ENCODE measurements around the gene DNAAF8. TPM values are rescaled to one million over a fixed set of nuclear protein-coding genes. Genes with fewer than 3 reads are reported as not detected.

DNAAF8 gene
- total and polyA plus RNA-seq, 2 donors (not counting 3 experiments of a cell fraction or from before 2014, with no cell fraction given) = 0.58 to 1.0 TPM

- BruUV-seq (replicated peaks) = no TSS peak
- CTCF ChIA-PET = interaction anchor here (1.5 kb wide), 1 partner anchor 10 kb away, joined by 3 read pairs; no protein-coding TSS in a partner anchor
- dilution Hi-C loops (cut with MboI; ENCODE audit: extremely low pct_ligation_motif_present, low sequenced_read_pairs) = no loop called here
- intact Hi-C loops (cut with micrococcal nuclease) = no loop called here
- Histone ChIP-seq H3K36me3 (ENCODE audit: control insufficient read depth in 2 of 2, extremely low read depth in 1 of 2, insufficient read depth in 2 of 2, low read length in 2 of 2) (peaks cover 4 to 56% of the 10 kb centered on the region in 2 experiments), H4K20me1 (replicated peaks; ENCODE audit: control insufficient read depth, extremely low read depth, insufficient read depth, low read length) (no peaks in the 10 kb centered on the region), H3K9me3 (replicated peaks; ENCODE audit: control insufficient read depth, insufficient read depth, low read length) (no peaks in the 10 kb centered on the region), H2AFZ (ENCODE audit: low read depth, low read length) (no peak overlapping the region), H3K27me3 (ENCODE audit: control insufficient read depth in 2 of 2, insufficient read depth in 2 of 2, low read length in 2 of 2) (no peaks in the 10 kb centered on the region), H3K4me1 (ENCODE audit: control insufficient read depth, extremely low read depth, insufficient read depth, low read length) (no peaks in the 10 kb centered on the region), H3K79me2 (ENCODE audit: control insufficient read depth, insufficient read depth, low read length) (no peaks in the 10 kb centered on the region), H3K4me2 (ENCODE audit: insufficient read depth, low read length) (no peak overlapping the region), H3K4me3 (replicated peaks in 1 of 3; ENCODE audit: insufficient read depth in 1 of 3, low read depth in 1 of 3, low read length in 3 of 3) (no peak overlapping the region), H3K27ac (ENCODE audit: insufficient read depth, low read depth, low read length) (no peak overlapping the region), H3K9me1 (replicated peaks; ENCODE audit: control insufficient read depth, extremely low read depth, insufficient read depth, low read length) (no peaks in the 10 kb centered on the region), H3K9ac (replicated peaks; ENCODE audit: extremely low read depth, insufficient read depth, low read length) (no peak overlapping the region)
- DNase-seq (ENCODE audit: low read depth, low spot score) = no peak
- TF ChIP-seq JUN (IDR thresholded peaks at IDR 0.05; ENCODE audit: borderline replicate concordance, insufficient read depth, insufficient read length, low read depth) = no peak
- TF ChIP-seq CTCF (IDR thresholded peaks at IDR 0.05; ENCODE audit: extremely low read depth in 1 of 2, insufficient read depth in 1 of 2, low read depth in 1 of 2, low read length in 2 of 2) = no peak
- TF ChIP-seq POLR2AphosphoS5 (IDR thresholded peaks at IDR 0.05; ENCODE audit: insufficient read depth, low read depth, low read length) = no peak
- TF ChIP-seq FOS (IDR thresholded peaks at IDR 0.05; ENCODE audit: borderline replicate concordance, insufficient read depth, low read length) = no peak
- TF ChIP-seq, protein P1, sequence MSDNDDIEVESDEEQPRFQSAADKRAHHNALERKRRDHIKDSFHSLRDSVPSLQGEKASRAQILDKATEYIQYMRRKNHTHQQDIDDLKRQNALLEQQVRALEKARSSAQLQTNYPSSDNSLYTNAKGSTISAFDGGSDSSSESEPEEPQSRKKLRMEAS (IDR thresholded peaks at IDR 0.05; ENCODE audit: insufficient read depth, insufficient read length) = no peak
- no peak for TF ChIP-seq GATA2 (IDR thresholded peaks at IDR 0.05; ENCODE audit: insufficient read depth, insufficient read length, low read depth, low read length)
- no peak for TF ChIP-seq EZH2 (IDR thresholded peaks at IDR 0.05; ENCODE audit: borderline replicate concordance, low read depth, low read length, severe bottlenecking)
- TF ChIP-seq MYC (IDR thresholded peaks at IDR 0.05; ENCODE audit: low read depth, low read length) = no peak
- TF ChIP-seq POLR2A (IDR thresholded peaks at IDR 0.05; ENCODE audit: low read depth, low read length) = no peak
- no peak for FAIRE-seq
- POLR2A ChIA-PET = no interaction called here
These were observed 48.4 kb upstream of the DNAAF8 start for GRCh38 chr16:4685776-4686496.

Measured in endothelial cell of umbilical vein (primary cell).